ENCODE data around the gene PPIF.

Gene PPIF

DNA sequence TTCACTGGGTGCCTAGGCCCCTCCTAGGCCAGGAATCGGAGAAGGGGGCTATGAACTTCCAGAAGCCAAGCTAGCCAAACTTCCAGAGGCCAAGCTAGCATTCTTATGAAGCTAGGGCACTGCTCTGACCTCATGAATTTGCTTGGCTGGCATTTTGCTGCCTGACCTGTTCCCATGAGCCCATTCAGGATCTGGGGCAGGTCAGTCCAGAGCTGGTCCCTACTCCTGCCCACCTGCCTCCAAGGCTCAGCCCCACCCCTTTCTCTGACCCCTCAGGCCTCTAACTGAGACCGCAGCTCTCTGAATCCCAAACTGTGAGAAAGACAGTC is 1.3 kb upstream of the PPIF start:
- Histone ChIP-seq H3K27me3 (replicated peaks; ENCODE audit: control insufficient read depth, insufficient read depth, low read length) (no peaks in the 10 kb centered on the region), H3K4me3 (replicated peaks; ENCODE audit: low read depth, low read length) (no peak overlapping the region), H3K36me3 (ENCODE audit: control insufficient read depth, insufficient read depth, low read length) (peaks cover 19% of the 10 kb centered on the region)
- TF ChIP-seq, protein P1, sequence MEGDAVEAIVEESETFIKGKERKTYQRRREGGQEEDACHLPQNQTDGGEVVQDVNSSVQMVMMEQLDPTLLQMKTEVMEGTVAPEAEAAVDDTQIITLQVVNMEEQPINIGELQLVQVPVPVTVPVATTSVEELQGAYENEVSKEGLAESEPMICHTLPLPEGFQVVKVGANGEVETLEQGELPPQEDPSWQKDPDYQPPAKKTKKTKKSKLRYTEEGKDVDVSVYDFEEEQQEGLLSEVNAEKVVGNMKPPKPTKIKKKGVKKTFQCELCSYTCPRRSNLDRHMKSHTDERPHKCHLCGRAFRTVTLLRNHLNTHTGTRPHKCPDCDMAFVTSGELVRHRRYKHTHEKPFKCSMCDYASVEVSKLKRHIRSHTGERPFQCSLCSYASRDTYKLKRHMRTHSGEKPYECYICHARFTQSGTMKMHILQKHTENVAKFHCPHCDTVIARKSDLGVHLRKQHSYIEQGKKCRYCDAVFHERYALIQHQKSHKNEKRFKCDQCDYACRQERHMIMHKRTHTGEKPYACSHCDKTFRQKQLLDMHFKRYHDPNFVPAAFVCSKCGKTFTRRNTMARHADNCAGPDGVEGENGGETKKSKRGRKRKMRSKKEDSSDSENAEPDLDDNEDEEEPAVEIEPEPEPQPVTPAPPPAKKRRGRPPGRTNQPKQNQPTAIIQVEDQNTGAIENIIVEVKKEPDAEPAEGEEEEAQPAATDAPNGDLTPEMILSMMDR (IDR thresholded peaks at IDR 0.05; ENCODE audit: insufficient read depth, low read length, poor library complexity, severe bottlenecking): no peak
- DNase-seq (ENCODE audit: extremely low read depth, insufficient read length): no peak

DNA sequence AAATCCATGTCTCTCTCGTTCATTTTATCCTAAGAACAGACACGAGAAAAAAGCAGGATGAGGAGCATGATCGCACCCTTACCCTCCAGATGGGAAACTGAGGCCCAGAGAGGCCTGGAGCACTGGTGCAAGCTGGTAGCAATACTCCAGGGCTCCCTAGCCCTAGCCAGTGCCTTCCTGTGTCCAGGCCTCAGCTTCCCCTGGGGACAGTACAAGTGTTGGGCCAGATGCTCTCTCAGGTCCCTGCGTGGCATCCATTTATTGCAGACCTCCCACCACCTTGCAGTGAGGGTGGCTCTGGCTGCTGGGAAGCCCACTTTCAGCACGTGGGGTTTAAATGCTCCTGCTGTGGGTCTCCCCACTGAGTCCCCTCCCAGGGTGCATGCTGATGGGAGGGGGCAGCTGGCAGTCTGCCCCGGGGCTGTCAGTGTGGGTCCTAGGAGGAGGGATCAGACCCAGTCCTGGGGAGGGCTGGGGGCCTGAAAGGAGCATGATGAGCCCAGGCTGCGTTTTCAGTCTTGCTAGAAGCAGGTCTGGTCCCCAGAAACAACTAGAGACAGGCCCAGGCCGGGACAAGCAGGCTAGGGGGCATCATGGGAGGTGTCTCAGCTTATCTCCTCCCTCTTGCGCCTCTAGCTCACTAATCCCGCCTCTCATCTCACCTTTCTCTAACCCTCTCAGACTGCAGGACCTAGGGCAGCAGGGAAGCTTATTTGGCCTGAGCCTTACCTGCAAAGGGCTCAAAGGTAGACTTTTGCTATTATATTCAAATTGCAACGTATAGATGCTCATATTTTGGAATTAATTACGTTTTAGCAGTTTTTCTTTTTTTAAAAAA is 662 bp upstream of the PPIF start:
- TF ChIP-seq, protein P1 (IDR thresholded peaks at IDR 0.05; ENCODE audit: insufficient read depth, low read length, poor library complexity, severe bottlenecking): no peak
- DNase-seq (ENCODE audit: extremely low read depth, insufficient read length): no peak
- H3K36me3 ChIP-seq (ENCODE audit: control insufficient read depth, insufficient read depth, low read length): peaks cover 23% of the 10 kb centered on the region
- no peaks in the 10 kb centered on the region for H3K27me3 ChIP-seq (replicated peaks; ENCODE audit: control insufficient read depth, insufficient read depth, low read length)
- no peak overlapping the region; the same call in 1 of the 2 replicates for H3K4me3 ChIP-seq (replicated peaks; ENCODE audit: low read depth, low read length)

DNA sequence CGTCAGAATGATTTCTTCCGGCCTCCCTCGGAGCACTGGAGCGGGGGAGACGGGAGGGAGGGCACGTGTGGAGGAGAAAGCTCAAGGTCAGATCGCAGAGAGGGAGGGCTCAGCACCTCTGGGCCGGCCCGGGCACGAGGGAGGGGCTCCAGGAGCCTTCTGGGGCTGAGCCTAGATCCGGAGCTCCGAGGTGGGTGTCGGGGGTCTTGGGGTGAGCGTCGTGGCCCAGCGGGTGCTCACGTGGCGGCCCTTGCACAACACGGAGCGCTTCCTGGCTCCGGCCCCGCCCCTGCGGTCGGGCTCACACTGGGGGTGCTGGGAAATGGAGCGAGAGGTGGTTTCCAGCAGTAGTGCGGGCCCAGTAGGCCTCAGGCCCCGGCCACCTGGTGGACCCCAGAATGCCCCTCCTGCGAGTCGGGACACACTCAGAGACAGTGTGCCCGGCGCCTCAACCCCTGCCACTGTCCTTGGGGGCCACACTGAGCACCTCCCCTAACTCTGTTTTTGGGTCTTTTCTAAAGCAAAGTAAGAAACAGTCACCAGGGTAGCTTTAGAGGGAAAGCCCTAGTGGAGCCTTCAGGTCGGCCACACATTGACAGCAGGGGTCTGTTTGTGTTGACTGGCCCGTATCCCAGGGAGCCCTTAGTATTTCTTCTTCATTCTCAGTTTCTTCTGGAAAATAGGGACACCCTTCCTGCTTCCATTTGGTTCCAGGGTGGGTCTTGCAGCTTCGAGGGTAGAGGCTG is 798 bp downstream of the PPIF start:
- TF ChIP-seq, protein P1 (IDR thresholded peaks at IDR 0.05; ENCODE audit: insufficient read depth, low read length, poor library complexity, severe bottlenecking): no peak
- Histone ChIP-seq H3K36me3 (ENCODE audit: control insufficient read depth, insufficient read depth, low read length) (peaks cover 33% of the 10 kb centered on the region), H3K4me3 (replicated peaks; ENCODE audit: low read depth, low read length) (peak overlapping the region; percentile 81), H3K27me3 (replicated peaks; ENCODE audit: control insufficient read depth, insufficient read depth, low read length) (no peaks in the 10 kb centered on the region)
- peak; percentile 90 for DNase-seq (ENCODE audit: extremely low read depth, insufficient read length)

DNA sequence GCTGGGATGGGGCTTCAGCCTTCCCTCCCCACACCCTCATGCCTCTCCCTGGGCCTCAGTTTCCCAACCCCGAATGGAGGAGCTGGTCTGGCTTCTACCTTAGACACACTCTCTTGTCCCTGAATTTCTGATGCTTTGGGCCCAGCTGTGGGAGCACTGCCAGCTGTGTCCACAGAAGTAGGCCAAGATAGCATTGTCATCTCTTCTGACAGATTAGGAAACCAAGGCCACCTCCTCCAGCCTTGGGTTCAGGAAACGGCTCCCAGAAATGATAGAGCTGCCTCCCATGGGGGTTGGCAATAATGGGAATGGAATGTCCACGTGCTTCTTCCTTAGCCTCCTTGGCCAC is 1.3 kb downstream of the PPIF start:
- Histone ChIP-seq H3K4me3 (replicated peaks; ENCODE audit: low read depth, low read length) (peak overlapping the region; percentile 81), H3K27me3 (replicated peaks; ENCODE audit: control insufficient read depth, insufficient read depth, low read length) (no peaks in the 10 kb centered on the region), H3K36me3 (ENCODE audit: control insufficient read depth, insufficient read depth, low read length) (peaks cover 38% of the 10 kb centered on the region)
- TF ChIP-seq, protein P1 (IDR thresholded peaks at IDR 0.05; ENCODE audit: insufficient read depth, low read length, poor library complexity, severe bottlenecking): no peak
- no peak for DNase-seq (ENCODE audit: extremely low read depth, insufficient read length)

DNA sequence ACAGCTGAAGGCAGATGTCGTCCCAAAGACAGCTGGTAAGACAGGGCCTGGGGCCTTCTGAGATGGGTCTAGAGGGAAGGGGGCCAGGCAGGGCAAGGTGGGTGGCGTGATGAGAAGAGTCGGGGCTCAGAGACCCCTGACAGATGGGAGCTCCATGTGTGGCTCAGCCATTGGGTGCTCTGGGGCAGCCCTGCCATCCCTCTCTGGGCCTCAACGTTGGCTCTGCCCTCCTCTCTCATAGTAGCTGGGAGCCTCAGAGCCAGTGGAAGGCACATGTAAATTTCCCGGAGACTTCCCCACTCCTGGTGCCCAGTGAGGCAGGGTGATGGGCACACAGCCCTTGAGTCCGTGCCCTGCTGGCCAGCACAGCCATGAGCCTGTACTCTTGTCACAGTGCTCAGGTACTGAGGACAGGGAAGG is 1.8 kb downstream of the PPIF start:
- peaks cover 42% of the 10 kb centered on the region for H3K36me3 ChIP-seq (ENCODE audit: control insufficient read depth, insufficient read depth, low read length)

More for the DNA sequence above, 1.8 kb downstream of the PPIF start:
- TF ChIP-seq, protein P1 (IDR thresholded peaks at IDR 0.05; ENCODE audit: insufficient read depth, low read length, poor library complexity, severe bottlenecking): no peak
- peak overlapping the region; percentile 81 for H3K4me3 ChIP-seq (replicated peaks; ENCODE audit: low read depth, low read length)
- H3K27me3 ChIP-seq (replicated peaks; ENCODE audit: control insufficient read depth, insufficient read depth, low read length): no peaks in the 10 kb centered on the region
- no peak for DNase-seq (ENCODE audit: extremely low read depth, insufficient read length)

Measured in GM06990 (cell line).